A673 (cell line): ENCODE measurements around the gene CD300A. TPM values are rescaled to one million over a fixed set of nuclear protein-coding genes. Genes with fewer than 3 reads are reported as not detected.

Experiments used
- BruUV-seq: library from RNA; stranded (reverse); fragments of 400-500 nt; replicated peaks from 2 replicates; lab custom pipeline; 2021; lab: Mats Ljungman, UMichigan
- CTCF ChIA-PET: fragments of 300-600 bp; sonication (Branson Sonifier 250); formaldehyde crosslinking; loops from one replicate; lab custom pipeline; 2022; ENCODE audit warnings: antibody characterized with exemption; lab: Charles Lee
- POLR2A ChIA-PET: fragments of 300-600 bp; sonication (Branson Sonifier 250); formaldehyde crosslinking; loops from one replicate; lab custom pipeline; 2022; ENCODE audit warnings: antibody characterized with exemption; ENCODE audit not compliant: low non-redundant PET; lab: Charles Lee
- DNase-seq: peaks from one replicate; pipeline ENCODE4 v3.0.0-alpha.2; 2015; ENCODE audit warnings: low spot score
- H3K27ac ChIP-seq: fragments of 200-600 bp; sonication (generic); 2 replicates; pipeline ENCODE4 v1.5.1; 2016; ENCODE audit warnings: mixed run types, low read depth, mild to moderate bottlenecking, mixed read lengths, antibody characterized with exemption, low read length; ENCODE audit not compliant: poor library complexity, severe bottlenecking
- H3K27me3 ChIP-seq: fragments of 200-600 bp; sonication (generic); replicated peaks from 2 replicates; pipeline ENCODE4 v1.6.1; 2017; ENCODE audit warnings: mixed run types, low read depth, mild to moderate bottlenecking, mixed read lengths, antibody characterized with exemption, low read length; ENCODE audit not compliant: insufficient read depth, poor library complexity
- H3K36me3 ChIP-seq: fragments of 200-600 bp; sonication (generic); 2 replicates; pipeline ENCODE4 v1.6.1; 2016; ENCODE audit warnings: mixed run types, mild to moderate bottlenecking, mixed read lengths, antibody characterized with exemption, low read length; ENCODE audit not compliant: insufficient read depth, poor library complexity, severe bottlenecking
- H3K4me1 ChIP-seq: fragments of 200-600 bp; sonication (generic); 2 replicates; pipeline ENCODE4 v1.6.1; 2017; ENCODE audit warnings: mixed run types, mild to moderate bottlenecking, mixed read lengths, antibody characterized with exemption, low read length; ENCODE audit not compliant: insufficient read depth, poor library complexity, severe bottlenecking
- H3K4me3 ChIP-seq: fragments of 200-600 bp; sonication (generic); 2 replicates; pipeline ENCODE4 v1.5.1; 2016; ENCODE audit warnings: low read depth, mixed run types, mild to moderate bottlenecking, mixed read lengths, low read length; ENCODE audit not compliant: poor library complexity, severe bottlenecking
- H3K9me3 ChIP-seq: fragments of 200-600 bp; sonication (generic); 2 replicates; pipeline ENCODE4 v1.6.1; 2016; ENCODE audit warnings: mixed run types, low read depth, mild to moderate bottlenecking, mixed read lengths, antibody characterized with exemption, low read length; ENCODE audit not compliant: poor library complexity, severe bottlenecking
- CTCF ChIP-seq: fragments of 300-800, 200-600 bp; sonication (generic); conservative IDR thresholded peaks from 2 replicates; pipeline ENCODE4 v1.5.1; 2017; ENCODE audit warnings: low read depth, mild to moderate bottlenecking, antibody characterized with exemption, low read length, moderate library complexity, mixed read lengths
- EZH2 ChIP-seq: fragments of 200-600 bp; sonication (generic); IDR thresholded peaks from 2 replicates; pipeline ENCODE4 v1.6.1; 2017; ENCODE audit warnings: borderline replicate concordance, low read depth, mild to moderate bottlenecking, mixed read lengths, antibody characterized with exemption, low read length; ENCODE audit not compliant: poor library complexity, severe bottlenecking
- intact Hi-C: fragments of 100-400 bp; cut with micrococcal nuclease; formaldehyde crosslinking; loops from one replicate; pipeline ENCODE4 v1.10.0; 2022; ENCODE audit not compliant: unreplicated experiment
- total RNA-seq: library from RNA; stranded (reverse); gene quantifications from 2 replicates; pipeline ENCODE4 v1.2.3, GENCODE V29; 2021

Gene CD300A
- total RNA-seq, 1 experiment from 2014 or later: not detected

GRCh38 chr17:74457146-74457819 is 9.2 kb upstream of the CD300A start:
- Histone ChIP-seq H3K4me1 (peaks cover 37% of the 10 kb centered on the region), H3K36me3 (no peaks in the 10 kb centered on the region), H3K27me3 (no peaks in the 10 kb centered on the region), H3K4me3 (no peak overlapping the region), H3K9me3 (no peaks in the 10 kb centered on the region), H3K27ac (no peak overlapping the region)
- intact Hi-C loops: loop anchor here (1.0 to 10.0 kb wide), 4 partner anchors 78 to 242 kb away; partner anchors contain the start of gene TTYH2
- DNase-seq: peak; percentile 81
- TF ChIP-seq EZH2 (no peak), CTCF (peak; percentile 97)
- CTCF ChIA-PET: interaction anchor here (0.6 to 2.4 kb wide), 5 partner anchors 9 to 156 kb away, joined by 4 to 17 read pairs (median 4); partner anchors contain the start of gene GPR142
- no TSS peak for BruUV-seq
- POLR2A ChIA-PET: no interaction called here

- no peak overlapping the region for H3K27ac ChIP-seq
- H3K9me3 ChIP-seq: no peaks in the 10 kb centered on the region
- TF ChIP-seq EZH2: no peak
- TF ChIP-seq CTCF: peak; percentile 46
- no peak for DNase-seq
- H3K4me1 ChIP-seq: peaks cover 32% of the 10 kb centered on the region
- intact Hi-C loops: loop anchor here (1.0 to 10.0 kb wide), 4 partner anchors 78 to 243 kb away; partner anchors contain the start of gene TTYH2
- POLR2A ChIA-PET: no interaction called here
- H3K36me3 ChIP-seq: no peaks in the 10 kb centered on the region
- CTCF ChIA-PET: interaction anchor here (0.6 to 2.4 kb wide), 2 partner anchors 10 to 78 kb away, joined by 4 to 17 read pairs; no protein-coding TSS in a partner anchor
- no TSS peak for BruUV-seq
- no peak overlapping the region for H3K4me3 ChIP-seq
- no peaks in the 10 kb centered on the region for H3K27me3 ChIP-seq
Observed at GRCh38 chr17:74457820-74458166, 8.6 kb upstream of the CD300A start.

GRCh38 chr17:74458835-74459234 is 7.6 kb upstream of the CD300A start:
- BruUV-seq: no TSS peak
- intact Hi-C loops: loop anchor here (10.0 kb wide), 1 partner anchor 244 kb away; the partner anchor contains the start of gene TTYH2
- TF ChIP-seq CTCF (no peak), EZH2 (no peak)
- H3K4me3 ChIP-seq: no peak overlapping the region
- ChIA-PET CTCF (interaction anchor here (2.4 kb wide), 1 partner anchor 79 kb away, joined by 17 read pairs; no protein-coding TSS in a partner anchor), POLR2A (no interaction called here)
- H3K4me1 ChIP-seq: peaks cover 22% of the 10 kb centered on the region
- no peak overlapping the region for H3K27ac ChIP-seq
- H3K27me3 ChIP-seq: no peaks in the 10 kb centered on the region
- H3K9me3 ChIP-seq: no peaks in the 10 kb centered on the region
- H3K36me3 ChIP-seq: no peaks in the 10 kb centered on the region
- no peak for DNase-seq
